Panc1 (cell line): ENCODE measurements around the gene GAB3.

Source experiments
- CTCF ChIP-seq: fragments of 450-650 bp; IDR thresholded peaks from 2 replicates; pipeline ENCODE4 v1.5.1; 2017; ENCODE audit warnings: mild to moderate bottlenecking
- TCF7L2 ChIP-seq: IDR thresholded peaks from 2 replicates; pipeline ENCODE4 v1.6.1; 2011; ENCODE audit warnings: mild to moderate bottlenecking, low read depth, low read length, inconsistent platforms

GRCh38 chrX:154657226-154657805 is 93.6 kb downstream of the GAB3 start:
- TF ChIP-seq CTCF, result no peak
- no peak for TF ChIP-seq TCF7L2
